Activated CD4-positive, alpha-beta T cell treated with anti-CD3 and anti-CD28 coated beads for 24 hours (primary cell): ENCODE measurements around the gene MYO1C.
"Not testable (repeated sequence)": the region's sequence is repeated elsewhere in the genome, so short reads cannot be mapped to it uniquely, and the experiment has no call there.

Experiments
- DNase-seq, 2 donors: peaks; one replicate each; pipeline ENCODE4 v3.0.0-alpha.2; 2020; ENCODE audit warnings: low read depth in 2 of 2

MYO1C gene

DNA sequence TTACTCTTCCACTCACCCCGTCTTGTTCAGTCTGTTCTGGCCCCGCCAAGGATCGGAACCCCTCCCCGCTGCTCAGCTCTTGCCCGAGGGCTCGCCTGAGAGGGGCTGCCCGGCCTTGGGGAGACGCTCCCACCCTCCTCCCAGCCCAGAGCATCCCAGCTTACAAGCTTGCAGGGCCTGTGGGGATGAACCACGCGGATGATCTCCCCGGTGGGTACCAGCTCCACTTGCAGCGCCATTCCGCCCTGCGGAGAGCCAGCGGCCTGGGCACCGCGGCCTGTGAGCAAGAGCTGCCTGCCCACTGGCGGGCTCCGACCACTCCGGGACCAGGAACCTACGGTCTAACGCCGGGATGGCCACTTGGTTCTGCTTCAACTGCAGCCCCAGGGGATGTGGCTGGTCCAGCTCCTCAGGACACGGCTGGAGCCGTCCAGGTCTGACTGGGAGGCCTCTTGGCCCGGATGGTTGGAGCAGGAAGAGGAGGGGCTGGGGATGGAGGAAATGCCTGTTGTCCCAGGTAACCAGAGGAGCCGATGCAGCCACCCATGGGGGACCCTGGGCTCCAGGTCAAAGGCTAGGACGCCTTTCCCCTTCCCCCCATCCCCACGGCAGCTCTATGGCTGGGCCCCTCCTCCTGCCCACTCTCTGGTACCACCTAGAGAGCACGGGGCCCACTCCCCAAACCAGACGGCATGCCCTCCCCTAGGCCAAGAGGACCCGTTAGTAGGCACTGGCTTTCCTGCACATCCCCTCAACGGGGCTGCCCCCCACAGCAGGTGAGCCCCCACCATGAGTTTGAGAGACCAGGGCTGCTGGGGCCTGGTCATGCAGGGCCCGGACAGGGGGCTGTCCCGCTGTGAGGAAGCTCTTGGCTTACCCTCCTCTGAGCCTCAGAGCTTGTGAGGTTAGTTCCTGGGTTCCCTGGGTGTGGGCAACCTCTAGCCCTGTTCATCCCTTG, at the start of gene MYO1C:
MYO1C (minus strand) TSS at position 438 of the 958 bp plus-strand sequence; CDS start at position 239, 199 bp downstream.
- DNase-seq, result no peak

GRCh38 chr17:1541367-1541904, 49.0 kb upstream of the MYO1C start:
- DNase-seq, result no peak

DNA sequence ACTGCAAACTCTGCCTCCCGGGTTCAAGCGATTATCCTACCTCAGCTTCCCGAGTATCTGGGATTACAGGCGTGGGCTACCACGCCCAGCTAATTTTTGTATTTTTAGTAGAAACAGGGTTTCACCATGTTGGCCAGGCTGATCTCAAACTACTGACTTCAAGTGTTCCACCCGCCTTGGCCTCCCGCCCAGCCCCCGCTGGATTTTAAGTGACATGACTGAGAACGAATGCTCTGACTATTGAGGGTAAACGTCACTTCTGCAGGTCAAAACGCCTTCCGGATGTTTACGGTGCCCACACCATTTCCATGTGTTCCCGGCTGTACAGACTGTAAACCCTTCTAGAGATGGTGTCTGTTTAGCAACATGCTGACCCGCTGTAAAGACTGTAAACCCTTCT, 47.3 kb upstream of the MYO1C start:
- no peak for DNase-seq

- DNase-seq, result no peak
These were observed 43.3 kb upstream of the MYO1C start for GRCh38 chr17:1535737-1536136.

GRCh38 chr17:1533661-1534325, 41.3 kb upstream of the MYO1C start:
- no peak for DNase-seq

DNA sequence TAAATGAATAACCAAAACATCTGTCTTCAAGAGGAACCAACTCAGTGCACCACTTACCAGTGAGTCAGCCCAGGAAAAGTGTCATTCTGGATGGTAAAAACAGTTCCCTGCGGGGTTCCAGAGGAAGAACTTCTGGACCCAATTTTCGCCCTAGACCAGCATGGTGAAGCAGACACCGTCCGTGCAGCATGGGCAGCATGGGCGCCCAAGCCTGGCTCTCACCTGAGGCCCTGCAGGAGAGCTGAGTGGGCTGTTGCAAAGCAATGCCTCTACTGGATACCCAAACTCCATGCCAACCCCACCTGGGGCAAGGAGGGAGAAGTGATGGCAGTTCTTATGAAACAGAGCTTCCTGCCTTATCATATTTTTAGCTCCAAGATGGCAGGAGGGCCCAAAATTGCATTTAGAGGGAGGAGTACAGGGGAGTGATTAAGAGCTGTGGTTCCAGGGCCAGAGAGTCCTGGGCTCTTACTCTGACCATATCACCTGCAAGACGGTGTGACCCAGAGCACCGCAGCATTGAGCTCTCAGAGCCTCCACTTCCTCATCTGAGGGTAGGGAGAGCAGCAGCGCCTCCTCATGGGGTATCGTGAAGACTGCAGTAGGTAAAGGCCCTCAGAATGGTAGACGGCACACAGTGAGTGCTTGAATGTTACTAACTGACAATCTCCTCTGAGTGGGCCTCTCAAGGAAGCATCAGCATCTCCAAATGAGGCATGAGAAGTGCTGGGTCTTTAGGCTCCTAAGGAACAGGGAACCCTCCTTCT, 40.5 kb upstream of the MYO1C start:
- no peak for DNase-seq

GRCh38 chr17:1529863-1530262, 37.4 kb upstream of the MYO1C start:
- DNase-seq, result no peak

- DNase-seq, result not testable (repeated sequence)
These were observed 34.4 kb upstream of the MYO1C start for GRCh38 chr17:1526876-1527275.

DNA sequence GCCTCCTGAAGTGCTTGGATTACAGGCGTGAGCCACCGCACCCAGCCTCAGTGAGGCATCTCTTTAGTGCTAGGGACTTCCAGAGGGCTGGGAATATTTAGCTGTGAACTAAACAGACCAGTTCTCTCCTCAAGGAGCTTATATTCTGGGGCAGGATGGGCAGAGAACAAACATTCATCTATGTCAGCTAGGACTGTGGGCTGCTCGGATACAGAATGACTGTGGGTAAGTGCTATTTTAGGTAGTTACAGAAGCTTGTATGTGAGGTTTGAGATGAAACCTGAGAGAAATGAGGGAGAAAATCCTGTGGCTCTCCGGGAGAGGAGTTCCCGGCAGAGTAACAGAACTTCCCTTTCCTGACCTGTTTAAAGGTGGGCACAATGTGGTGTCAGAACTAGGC, 30.1 kb upstream of the MYO1C start:
- DNase-seq, result no peak

GRCh38 chr17:1521086-1521640, 28.7 kb upstream of the MYO1C start:
- DNase-seq, result no peak

DNA sequence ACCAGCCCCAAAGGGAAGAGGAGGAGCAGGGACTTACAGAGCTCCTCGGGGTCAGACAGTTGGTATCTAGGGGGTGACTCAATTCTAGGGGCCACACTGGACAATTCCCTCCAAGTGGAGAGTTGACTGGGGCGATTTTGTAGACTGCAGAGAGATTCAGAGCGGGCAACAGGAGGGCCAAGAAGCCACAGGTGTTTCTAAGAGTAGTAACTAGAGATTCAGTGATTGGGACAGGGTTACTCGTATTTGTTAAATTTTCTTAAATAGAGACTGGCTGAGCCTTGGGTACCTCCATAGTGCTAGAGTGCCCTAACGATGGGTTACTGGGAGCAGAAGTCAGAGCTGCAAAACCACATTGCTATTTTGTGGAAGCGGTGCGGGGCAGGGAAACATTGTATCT, 27.2 kb upstream of the MYO1C start:
- no peak for DNase-seq

- no peak for DNase-seq
These were observed 25.9 kb upstream of the MYO1C start for GRCh38 chr17:1518410-1518809.

- peak; percentile 90 to 95 for DNase-seq
These were observed 24.1 kb upstream of the MYO1C start, which contains the start of gene INPP5K for GRCh38 chr17:1516388-1517161. Gene INPP5K (minus strand): TSS chr17:1516612. CDS start chr17:1516499, 113 bp downstream.

DNA sequence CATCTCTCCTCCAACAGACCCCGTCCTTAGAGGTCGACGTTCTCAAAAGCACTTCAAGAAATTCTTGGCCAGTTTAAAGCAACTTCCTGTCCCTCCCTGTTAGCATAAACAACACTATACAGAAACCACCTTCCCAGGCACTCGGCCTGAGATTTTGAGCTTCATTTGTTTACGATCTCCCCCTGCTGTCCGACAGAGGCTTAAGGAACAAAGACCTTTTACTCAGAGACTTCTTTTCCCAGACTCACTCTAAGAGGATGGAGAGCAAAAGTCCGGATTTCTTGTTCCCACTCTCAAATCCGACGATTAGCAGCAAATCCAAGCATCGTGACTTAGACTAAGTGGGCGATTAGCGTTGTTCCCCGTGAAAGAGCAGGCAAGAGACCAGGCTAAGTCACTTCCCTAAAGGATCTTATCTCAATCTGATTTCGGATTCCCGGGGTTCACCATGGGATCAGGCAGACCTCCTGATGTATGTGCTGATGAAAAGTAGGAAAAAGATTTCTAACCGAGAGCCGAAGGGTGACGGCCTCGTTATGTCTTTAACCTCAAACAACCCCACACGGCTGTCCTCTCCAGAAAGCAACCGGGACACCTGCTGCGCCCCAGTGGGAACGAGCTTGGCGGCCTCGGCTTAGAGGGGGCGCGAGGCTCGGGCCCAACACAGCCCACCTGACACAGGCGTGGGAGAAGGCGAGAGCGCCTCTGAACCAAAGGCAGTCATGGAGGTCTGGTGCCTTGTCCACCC, 23.3 kb upstream of the MYO1C start:
- no peak for DNase-seq

DNA sequence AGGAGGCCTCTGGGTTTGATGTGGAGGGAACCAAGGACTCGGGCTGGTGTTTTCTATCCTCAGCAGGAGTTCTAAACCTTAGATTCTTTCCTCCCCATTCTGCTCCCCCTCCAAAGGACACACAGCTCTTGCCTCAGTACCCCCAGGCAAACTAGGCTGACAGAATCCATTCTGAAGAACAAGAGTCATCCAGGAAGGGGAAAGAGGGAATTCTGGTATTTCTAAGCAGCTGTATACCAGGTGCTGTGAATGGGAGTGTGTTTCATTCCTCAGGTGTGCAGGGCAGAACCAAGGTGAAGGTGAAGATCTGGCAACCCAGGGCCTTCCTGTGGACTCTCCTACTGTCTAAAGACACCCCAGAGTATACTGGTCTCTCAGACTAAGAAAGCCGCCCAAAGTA, 19.9 kb upstream of the MYO1C start:
- no peak for DNase-seq

DNA sequence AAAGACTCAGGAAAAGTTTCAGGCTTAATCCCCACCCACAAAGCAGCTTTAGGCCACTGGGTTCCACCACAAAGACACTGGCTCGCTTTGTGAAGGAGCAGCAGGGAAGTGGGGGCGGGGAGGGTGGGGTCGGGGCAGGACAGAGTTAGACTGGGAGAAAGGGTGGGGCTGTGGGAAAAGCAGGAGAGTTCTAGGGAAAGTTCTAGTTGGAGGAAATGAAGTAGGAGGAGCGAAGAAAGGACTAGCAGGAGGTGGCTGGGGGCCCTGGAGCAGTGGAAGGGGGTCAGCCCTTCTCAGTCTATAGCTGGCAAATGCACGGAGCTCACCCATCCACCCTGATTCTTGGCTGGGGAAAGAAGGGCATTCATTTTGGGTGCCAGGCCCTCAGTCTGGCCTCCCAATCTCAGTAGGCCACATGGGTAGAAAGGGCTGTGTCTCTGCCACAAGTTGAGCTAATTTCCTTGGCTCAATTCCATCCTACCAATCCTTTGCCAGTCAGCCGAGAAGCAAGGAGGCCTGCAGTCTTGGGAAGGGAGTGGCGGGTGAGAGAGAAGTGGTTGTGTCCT, 19.4 kb upstream of the MYO1C start:
- no peak for DNase-seq

GRCh38 chr17:1511290-1511689, 18.8 kb upstream of the MYO1C start:
- DNase-seq, result no peak

- no peak for DNase-seq
These were observed 16.9 kb upstream of the MYO1C start for GRCh38 chr17:1509290-1509881.

GRCh38 chr17:1508709-1509108, 16.2 kb upstream of the MYO1C start:
- DNase-seq, result not testable (repeated sequence)
